HL-60 (cell line): ENCODE data around the gene RPL10.

Source experiments
- CTCF ChIP-seq: IDR thresholded peaks from one replicate; pipeline ENCODE4 v1.5.1; 2011; ENCODE audit warnings: low read length, control low read depth, inconsistent platforms; ENCODE audit not compliant: insufficient read depth
- GABPA ChIP-seq: IDR thresholded peaks from 2 replicates; pipeline ENCODE4 v1.6.1; 2012; ENCODE audit warnings: low read depth
- POLR2AphosphoS5 ChIP-seq: IDR thresholded peaks from 2 replicates; pipeline ENCODE4 v1.6.1; 2012; ENCODE audit warnings: low read depth

GRCh38 chrX:154376774-154377173 is 21.4 kb upstream of the RPL10 start:
- TF ChIP-seq CTCF = no peak
- TF ChIP-seq POLR2AphosphoS5 = no peak
- no peak for TF ChIP-seq GABPA
